ENCODE measurements around the gene PNMA6A.
"Not testable (repeated sequence)": the region's sequence is repeated elsewhere in the genome, so short reads cannot be mapped to it uniquely, and the experiment has no call there.

Gene PNMA6A

DNA sequence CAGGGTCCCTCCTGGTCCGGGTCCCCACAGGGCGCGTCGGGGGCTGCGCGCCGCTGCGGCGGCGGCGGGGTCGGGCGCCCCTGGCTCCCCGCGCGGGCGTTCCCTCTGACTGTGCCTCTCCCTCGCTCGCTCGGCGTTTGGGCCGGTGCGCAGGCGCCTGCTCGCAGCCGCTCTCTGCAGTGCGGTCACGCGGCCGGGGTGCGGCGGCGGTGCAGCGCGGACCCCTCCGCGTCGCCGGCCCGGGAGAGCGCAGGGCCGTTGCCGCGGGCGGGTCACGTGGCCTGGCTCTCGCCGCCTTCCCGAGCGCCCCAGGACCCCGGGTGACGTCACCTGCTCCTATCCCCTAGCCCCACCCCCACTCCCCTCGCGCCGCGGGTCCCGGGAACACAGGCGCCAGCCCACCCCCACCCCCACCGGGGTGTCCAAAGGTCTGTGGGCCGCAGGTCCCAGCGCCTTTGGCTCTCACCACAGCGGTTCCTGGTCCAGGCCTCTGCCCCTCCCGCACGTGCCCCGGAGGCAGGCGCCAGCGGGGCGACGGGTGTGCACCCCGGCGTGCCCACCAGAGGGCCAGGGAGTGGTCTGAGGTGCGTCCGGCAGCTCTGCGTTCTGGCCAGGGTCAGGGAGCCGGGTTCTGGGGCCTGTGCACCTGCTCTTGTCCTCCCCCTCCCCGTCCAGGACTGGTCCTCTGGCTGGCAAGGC, 5.3 kb downstream of the PNMA6A start:
- not testable (repeated sequence) for DNase-seq

GRCh38 chrX:153083238-153083923, 11.1 kb downstream of the PNMA6A start:
- DNase-seq: not testable (repeated sequence)

DNA sequence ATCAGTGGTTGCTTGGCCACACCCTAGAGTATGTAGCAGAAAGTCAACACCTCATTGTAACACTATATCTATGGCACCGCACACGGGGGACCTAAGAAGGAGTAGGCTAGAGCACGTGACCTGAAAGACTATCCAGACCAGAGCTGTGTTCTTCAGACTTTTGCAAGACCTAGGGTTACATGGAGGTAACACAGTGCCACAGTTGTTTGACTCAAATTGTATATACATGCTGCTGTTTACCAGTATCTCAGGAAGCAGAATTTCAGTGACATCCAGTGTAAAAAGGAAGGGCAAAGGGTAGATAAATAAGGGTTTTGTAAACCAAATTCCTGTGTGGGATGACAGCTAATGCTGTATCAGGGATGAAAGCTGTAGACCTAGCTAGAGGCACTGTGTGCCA, 30.2 kb downstream of the PNMA6A start:
- no peak for DNase-seq

DNA sequence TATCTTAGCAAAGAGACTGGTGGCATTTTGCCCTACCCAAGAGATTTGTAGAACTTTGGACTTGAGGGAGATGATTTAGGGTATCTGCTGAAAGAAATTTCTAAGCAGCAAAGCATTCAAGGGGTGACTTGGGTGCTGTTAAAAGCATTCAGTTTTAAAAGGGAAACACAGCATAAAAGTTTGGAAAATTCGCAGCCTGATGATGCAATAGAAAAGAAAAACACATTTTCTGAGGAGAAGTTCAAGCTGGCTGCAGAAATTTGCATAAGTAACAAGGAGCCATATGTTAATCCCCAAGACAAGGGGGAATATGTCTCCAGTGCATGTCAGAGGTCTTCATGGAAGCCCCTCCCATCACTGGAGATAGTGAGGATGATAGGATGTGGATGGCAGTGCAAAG, 32.7 kb downstream of the PNMA6A start:
- not testable (repeated sequence) for DNase-seq

DNA sequence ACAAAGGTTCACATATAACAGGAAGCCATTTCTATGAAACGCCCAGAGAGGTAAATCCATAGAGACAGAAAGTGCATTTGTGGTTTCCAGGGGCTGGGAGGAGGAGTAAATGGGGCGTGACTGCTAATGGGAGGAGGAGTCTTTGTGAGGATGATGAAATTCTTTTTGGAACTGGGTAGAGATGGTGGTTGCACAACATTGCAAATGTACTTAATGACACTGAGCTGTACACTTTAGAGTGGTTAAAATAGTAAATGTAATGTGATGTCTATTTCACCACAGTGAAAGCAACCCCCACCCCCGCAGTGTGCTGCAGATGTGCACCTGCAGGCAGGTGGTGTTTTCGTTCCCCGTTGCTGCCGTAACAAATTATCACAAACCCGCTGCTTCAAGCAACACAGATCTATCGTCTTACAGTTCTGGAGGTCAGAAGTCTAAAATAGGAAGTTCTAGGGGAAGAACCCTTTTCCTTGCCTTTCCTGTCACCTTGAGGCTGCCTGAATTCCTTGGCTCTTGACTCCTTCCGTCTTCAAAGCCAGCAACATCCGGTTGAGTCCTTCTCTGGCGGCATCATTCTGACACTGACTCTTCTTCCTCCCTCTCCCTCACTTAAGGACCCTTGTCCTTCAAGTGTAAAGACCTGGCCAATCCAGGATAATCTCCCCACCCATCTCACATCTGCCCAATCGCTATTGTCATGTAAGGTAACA, 34.0 kb downstream of the PNMA6A start:
- DNase-seq: not testable (repeated sequence)

DNA sequence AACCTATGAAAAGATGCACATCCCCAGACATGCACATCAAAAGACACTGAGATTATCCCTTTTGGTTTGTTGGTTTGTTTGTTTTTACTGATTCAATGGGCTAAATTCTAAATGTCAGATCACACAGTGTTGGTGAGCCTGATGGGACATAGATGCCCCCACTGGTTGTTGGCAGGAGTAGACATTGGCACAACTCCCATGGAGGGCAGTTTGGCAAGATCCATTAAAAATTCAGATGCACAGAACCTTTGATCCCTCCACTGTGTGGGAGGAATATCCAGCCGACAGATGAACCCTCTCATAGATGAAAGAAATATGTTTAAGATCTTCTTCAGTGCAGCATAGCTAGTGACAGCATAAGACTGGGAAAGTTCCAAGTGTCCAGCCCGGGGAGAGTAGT, 38.5 kb downstream of the PNMA6A start:
- not testable (repeated sequence) for DNase-seq

DNA sequence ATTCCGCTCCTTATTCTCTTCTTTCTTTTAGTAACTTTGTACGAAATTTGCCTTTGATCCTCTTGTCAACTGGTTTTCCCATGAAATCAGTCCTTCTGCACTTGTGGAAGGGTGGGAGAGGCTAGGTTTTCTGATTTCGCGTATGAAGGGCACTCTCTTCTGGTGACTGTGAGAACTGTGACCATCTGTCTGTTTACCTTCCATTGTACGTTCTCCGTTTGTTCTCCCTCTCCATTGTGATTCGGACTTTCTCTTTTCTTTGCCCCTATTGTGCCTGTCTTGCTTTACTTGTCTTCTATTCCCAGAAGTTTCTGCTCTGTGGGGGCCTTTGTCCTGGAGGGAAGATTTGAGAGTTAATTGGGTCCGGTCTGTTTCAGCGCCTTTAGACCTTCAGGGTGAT, 41.6 kb downstream of the PNMA6A start:
- DNase-seq: not testable (repeated sequence)

- not testable (repeated sequence) for DNase-seq
Observed at GRCh38 chrX:153117754-153118153, 45.5 kb downstream of the PNMA6A start.

GRCh38 chrX:153120230-153120629, 48.0 kb downstream of the PNMA6A start:
- DNase-seq: not testable (repeated sequence)

DNA sequence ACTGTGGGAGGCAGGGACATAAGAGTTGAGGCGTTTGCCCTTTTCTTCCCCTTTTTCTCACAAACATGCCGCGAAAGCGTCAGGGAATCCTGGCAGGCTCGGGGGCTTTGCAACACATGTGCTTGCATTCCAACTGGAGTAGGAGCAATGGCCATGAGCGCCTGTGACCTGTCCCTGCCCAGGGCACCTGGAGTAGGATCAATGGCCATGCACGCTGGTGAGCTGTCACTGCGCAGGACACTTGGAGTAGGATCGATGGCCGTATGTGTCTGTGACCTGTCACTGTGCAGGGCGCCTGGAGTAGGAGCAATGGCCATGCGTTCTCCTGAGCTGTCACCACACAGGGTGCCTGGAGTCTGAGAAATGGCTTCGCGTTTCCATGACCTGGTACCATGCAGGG, 51.2 kb downstream of the PNMA6A start:
- not testable (repeated sequence) for DNase-seq
